GM13976 (cell line): ENCODE data around the gene ZSCAN32.

ENCODE experiments used
- DNase-seq: peaks from one replicate; pipeline ENCODE4 v3.0.0; 2012; ENCODE audit warnings: low spot score
- CTCF ChIP-seq: IDR thresholded peaks from 2 replicates; pipeline ENCODE4 v1.5.1; 2012; ENCODE audit warnings: borderline replicate concordance, mild to moderate bottlenecking; ENCODE audit not compliant: insufficient read depth; ENCODE audit errors: extremely low read depth, missing control alignments, control extremely low read depth
- in situ Hi-C: fragments of 300-500 bp; cut with MboI; formaldehyde crosslinking; loops from one replicate; pipeline ENCODE4 v1.12.0; 2022; ENCODE audit warnings: low sequenced_read_pairs, mixed read lengths, inconsistent platforms; ENCODE audit not compliant: unreplicated experiment

Gene ZSCAN32

DNA sequence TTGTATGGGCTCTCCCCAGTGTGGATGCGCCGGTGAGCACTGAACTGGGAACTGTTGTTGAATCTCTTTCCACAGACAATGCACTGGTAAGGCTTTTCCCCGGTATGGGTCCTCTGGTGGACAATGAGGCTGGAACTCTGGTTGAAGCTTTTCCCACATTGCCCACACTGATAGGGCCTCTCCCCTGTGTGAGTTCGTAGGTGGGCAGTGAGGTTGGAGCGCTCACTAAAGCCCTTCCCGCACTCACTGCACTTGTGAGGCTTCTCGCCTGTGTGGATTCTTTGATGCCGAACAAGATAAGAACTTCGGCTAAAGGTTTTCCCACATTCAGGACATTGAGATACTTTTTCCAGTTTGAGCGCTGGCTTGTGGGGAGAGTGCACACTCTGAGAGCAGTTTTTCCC lies 17.8 kb downstream of the ZSCAN32 start:
- DNase-seq: no peak
- in situ Hi-C loops: no loop called here
- no peak for TF ChIP-seq CTCF

DNA sequence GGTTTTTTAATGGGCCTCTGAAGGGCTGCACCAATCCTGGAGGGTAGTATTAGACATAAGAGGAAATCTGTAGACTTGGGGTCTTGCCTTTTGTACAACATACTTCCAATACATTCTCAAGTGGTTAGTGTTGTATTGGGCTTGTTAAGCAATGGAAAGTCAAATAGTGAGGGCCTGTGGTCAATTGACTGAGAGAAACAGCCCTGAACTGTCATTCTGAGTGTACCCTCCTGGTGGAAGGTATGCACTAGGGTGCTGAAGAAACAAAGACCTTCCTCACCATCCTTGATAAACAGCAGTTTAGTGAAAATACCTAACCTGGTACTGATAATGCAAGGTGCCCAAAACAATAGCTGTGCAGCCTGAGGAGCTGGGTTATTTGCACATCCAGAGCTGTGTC lies 22.9 kb downstream of the ZSCAN32 start:
- in situ Hi-C loops: no loop called here
- TF ChIP-seq CTCF: no peak
- no peak for DNase-seq

DNA sequence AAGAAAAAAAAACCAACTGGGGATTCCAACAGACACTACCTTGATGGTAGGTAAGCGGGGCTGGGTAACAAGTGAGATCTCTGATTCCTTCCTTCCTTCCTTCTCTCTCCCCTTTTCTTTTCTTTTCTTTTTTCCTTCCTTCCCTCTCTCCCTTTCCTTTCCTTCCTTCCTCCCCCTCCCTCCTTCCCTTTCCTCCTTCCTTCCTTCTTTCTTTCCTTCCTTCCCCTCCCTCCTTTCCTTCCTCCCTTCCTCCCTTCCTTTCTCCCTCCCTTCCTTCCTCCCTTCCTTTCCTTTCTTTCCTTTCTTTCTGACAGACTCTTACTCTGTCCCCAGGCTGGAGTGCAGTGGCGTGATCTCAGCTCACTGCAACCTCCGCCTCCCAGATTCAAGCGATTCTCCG lies 25.1 kb downstream of the ZSCAN32 start:
- DNase-seq: no peak
- in situ Hi-C loops: no loop called here
- no peak for TF ChIP-seq CTCF

GRCh38 chr16:3369073-3369472 lies 31.7 kb downstream of the ZSCAN32 start:
- in situ Hi-C loops: no loop called here
- DNase-seq: no peak
- no peak for TF ChIP-seq CTCF

GRCh38 chr16:3364774-3365427 lies 35.9 kb downstream of the ZSCAN32 start:
- peak; percentile 80 for DNase-seq
- TF ChIP-seq CTCF: no peak
- in situ Hi-C loops: no loop called here

- in situ Hi-C loops: no loop called here
- TF ChIP-seq CTCF: no peak
- no peak for DNase-seq
Observed at GRCh38 chr16:3363793-3364192, 37.0 kb downstream of the ZSCAN32 start.
